ENCODE data around the gene PPARGC1A.

PPARGC1A gene

DNA sequence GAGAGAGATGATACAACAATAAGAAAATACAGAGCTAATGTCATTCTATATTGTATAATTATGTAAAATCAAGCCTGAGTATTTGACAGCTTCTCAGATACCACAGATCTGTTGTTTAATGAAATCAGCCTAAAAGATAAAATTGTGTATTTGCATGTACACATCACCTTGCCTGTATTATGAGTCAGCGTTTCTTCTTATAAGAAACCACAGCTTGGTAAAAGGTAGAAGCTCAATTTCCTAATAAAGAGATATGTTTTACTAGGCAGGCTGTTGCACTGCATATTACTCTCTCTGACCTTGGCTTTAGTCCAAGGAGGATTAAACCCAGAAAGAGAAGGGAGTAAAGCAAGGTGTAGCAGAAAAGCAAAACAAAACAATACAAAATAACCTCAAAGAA, 121.3 kb downstream of the PPARGC1A start:
- no peak for DNase-seq

DNA sequence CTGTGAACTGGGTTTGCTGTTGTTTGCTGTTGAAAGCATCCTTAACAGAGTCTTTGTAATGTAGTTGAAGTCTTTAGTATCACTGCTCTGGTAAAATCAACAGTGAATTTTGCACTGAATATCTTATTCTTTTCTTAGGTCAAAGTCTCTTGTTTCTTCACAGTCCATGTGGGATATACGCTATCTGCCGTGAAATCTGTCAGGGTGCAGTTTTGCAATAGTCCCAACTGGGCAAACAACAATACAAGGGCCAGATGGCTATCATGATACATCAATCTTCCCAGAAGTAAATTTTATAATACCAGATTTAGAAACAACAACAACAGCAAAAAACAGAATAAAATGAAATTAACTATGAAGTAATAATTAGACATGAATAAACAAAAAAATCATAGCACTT, 123.5 kb downstream of the PPARGC1A start:
- no peak for DNase-seq

DNA sequence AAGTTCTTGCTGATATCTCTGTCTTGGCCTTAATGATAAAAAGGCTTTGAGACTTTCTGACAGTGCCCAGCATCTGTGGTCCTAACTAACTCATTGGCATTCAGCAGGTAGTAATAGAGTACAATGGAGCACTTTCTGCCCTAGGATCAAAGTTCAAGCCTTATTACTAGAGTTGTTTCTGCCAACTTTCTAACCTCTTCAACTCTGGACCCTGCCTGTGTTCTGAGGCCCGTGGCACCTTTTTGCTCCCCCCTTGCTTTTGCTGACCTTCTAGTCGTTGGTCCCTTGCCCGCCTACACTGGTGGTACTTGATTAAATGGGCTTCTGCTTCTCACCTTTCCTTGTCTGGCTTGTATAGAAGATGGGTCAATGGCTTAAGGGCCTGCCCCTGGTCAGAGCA, 126.3 kb downstream of the PPARGC1A start:
- DNase-seq = no peak

DNA sequence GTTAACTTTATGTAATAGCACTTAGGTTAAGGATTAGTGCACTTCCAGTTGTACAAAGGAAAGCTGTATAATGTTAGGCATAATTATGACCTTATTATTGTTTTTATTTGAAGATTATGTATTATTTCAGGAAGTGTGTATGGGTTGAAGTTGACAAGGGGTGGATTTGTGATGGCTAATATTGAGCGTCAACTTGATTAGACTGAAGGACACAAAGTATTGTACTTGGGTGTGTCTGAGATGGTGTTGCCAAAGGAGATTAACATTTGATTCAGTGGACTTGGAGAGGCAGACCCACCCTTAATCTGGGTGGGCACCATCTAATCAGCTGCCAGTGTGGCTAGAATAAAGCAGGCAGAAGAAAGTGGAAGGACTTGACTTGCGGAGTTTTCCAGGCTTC, 127.3 kb downstream of the PPARGC1A start:
- DNase-seq = no peak

DNA sequence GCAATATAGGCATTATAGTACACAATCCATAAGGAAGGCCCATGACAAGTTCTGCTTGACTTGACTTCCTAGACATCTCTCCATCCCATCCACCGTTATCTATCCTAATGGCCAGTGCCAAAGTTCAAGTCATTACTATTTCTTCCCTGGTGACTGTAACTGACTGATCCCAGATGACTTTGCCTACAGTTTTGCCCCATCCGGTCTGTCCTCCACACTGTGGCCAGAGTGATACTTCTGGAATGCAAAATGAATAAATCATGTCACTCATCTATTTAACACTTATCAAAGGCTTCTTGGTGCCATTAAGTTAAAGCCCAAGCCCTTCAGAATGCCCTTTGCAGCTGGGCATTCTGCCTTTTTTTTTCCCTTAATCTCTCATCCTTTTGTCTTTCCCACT, 130.8 kb downstream of the PPARGC1A start:
- no peak for DNase-seq

DNA sequence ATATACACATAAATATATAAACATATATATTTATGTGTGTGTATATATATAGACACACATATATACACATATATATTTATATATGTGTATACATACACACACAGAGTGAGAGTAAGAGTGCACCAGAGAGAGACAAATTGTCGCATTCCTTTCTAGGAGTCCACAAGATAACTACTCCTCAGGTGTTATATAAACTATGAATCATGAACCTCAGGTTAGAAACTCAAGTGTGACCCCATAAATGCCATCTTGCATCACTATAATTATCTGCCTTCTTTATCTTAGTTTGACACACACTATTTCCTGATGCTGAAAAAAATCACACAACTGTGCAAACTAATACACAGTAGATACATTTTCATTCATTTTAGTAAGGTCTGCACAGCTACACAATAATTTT, 135.2 kb downstream of the PPARGC1A start:
- no peak for DNase-seq

DNA sequence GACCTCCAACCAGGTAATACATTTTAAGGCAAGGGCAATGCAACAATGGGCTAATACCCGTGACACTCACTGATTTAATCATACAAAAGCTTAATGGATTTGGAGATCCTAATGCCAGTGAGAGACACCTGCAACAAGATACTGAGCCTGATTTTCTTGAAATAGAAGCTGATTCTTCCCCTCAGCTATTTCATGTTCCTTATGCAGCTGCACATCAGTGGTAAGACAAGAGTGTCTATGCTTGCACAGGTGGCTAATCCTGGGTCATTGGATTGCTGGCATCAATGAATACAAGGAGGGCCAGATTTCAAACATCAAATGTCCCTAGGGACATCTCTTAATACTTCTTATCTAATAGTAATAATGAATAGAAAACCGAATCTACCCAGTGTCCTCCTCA, 139.7 kb downstream of the PPARGC1A start:
- DNase-seq = no peak

DNA sequence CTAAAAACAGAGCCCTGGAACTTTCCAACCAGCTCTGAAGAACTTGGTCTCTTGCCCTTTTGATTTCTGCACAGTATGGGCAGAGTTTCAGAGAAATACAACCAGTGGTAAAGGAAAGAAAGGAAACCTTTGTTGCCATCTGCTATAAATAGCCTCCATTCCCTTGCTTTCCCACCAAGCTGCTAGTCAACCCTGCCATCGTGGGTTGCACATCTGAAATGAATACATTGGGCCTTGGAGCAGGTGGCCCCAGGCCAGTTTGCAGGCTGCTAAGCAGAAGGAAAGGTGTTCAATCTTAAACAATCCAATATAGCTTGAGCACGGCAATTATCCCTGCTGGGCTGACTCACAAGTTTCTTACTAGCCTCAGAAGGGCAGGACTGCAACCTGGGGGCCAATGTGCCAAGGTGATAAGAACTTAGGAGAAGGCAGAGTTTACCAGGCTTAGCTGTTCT, 142.5 kb downstream of the PPARGC1A start:
- no peak for DNase-seq

DNA sequence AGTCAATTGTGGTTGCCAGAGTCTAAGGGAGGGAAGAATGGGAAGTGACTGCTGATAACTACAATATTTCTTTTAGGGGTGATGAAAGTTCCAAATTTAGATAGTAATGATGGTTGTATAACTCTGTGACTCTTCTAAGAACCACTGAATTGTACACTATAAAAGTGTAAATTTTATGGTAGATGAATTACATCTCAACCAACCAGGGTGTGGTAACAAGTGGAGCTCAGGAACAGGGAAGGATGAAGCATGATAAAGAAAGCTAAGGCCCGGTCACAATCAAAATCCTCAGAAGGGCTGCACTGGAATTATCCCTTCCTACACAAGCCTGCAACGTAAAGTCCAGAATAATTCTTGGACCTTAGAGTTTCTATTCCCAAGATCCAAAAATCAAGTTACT, 143.2 kb downstream of the PPARGC1A start:
- DNase-seq = no peak

DNA sequence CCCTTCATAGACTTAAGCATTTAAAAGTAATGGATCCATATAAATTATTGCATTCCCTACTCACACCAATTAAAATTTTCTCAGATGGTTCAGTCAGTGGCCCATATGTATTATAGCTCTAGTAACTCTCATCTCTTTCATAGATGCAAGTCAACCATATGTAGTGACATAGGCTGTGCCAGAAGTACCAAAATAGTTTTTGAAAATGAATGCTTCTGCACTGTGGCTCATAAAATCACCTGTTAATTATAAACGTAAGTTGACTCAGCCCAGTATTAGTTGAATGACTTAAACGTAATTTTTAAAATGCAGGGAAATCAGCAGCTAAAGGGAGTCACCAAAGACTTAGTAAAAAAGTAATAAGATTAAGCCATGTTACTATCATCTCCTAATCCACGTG, 143.8 kb downstream of the PPARGC1A start:
- DNase-seq = no peak

DNA sequence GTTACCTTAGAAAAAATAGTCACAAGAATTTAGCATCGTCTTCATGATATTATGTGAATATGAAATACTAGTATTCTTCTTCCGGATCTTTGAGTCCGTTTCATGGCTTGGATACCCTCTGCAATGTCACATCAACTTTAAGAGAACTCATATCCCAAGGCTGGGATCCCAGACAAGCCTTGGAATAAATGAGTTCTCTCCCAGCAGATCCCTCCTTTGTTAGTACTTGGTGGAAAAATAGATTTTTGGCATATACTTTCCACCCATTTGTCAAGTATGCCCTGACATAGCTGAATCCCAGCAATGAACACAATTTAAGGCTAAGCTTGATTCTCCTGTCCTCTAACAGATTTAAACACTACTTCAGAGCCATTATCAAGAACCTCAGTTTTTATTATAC, 144.5 kb downstream of the PPARGC1A start:
- no peak for DNase-seq

Data from stimulated activated CD4-positive, alpha-beta T cell treated with anti-CD3 and anti-CD28 coated beads, Interleukin-12 subunit alpha, Interleukin-12 subunit beta, amount 100 ng/mL, for 4 hours (primary cell).